Immature natural killer cell (primary cell): ENCODE data around the gene EVL. TPM values are rescaled to one million over a fixed set of nuclear protein-coding genes. Genes with fewer than 3 reads are reported as not detected.
"Not testable (repeated sequence)": the region's sequence is repeated elsewhere in the genome, so short reads cannot be mapped to it uniquely, and the experiment has no call there.

Source experiments
- DNase-seq, 3 donors: peaks; one replicate each; pipeline ENCODE4 v3.0.0; 2022; ENCODE audit warnings: mixed read lengths in 1 of 3
- H3K27ac Mint-ChIP-seq, 6 donors: one replicate each; pipeline ENCODE4 v1.8.0; 2020; ENCODE audit warnings: mixed read lengths in 6 of 6, mild to moderate bottlenecking in 5 of 6, inconsistent platforms in 4 of 6, moderate library complexity in 3 of 6
- H3K27me3 Mint-ChIP-seq, 3 donors: one replicate each; pipeline ENCODE4 v1.8.0; 2020 to 2021; ENCODE audit warnings: low read depth in 3 of 3, mild to moderate bottlenecking in 3 of 3, mixed read lengths in 3 of 3, moderate library complexity in 3 of 3, inconsistent platforms in 1 of 3
- H3K36me3 Mint-ChIP-seq, 3 donors: one replicate each; pipeline ENCODE4 v1.8.0; 2020; ENCODE audit warnings: mixed read lengths in 3 of 3, inconsistent platforms in 2 of 3, mild to moderate bottlenecking in 2 of 3
- H3K4me1 Mint-ChIP-seq, 2 donors: one replicate each; pipeline ENCODE4 v1.8.0; 2020; ENCODE audit warnings: inconsistent platforms in 2 of 2, mild to moderate bottlenecking in 2 of 2, mixed read lengths in 2 of 2, moderate library complexity in 1 of 2
- H3K4me3 Mint-ChIP-seq, 5 donors: one replicate each; pipeline ENCODE4 v1.8.0; 2020; ENCODE audit warnings: mild to moderate bottlenecking in 5 of 5, mixed read lengths in 5 of 5, inconsistent platforms in 3 of 5, moderate library complexity in 3 of 5
- H3K9me3 Mint-ChIP-seq, 6 donors: one replicate each; pipeline ENCODE4 v1.8.0; 2020; ENCODE audit warnings: mild to moderate bottlenecking in 6 of 6, mixed read lengths in 6 of 6, inconsistent platforms in 4 of 6, moderate library complexity in 3 of 6
- polyA plus RNA-seq, 3 donors: library from polyadenylated mRNA; unstranded; fragments of 300-500 nt; fragmentation: Illumina TruSeq; gene quantifications; one replicate each; pipeline ENCODE4 v1.2.3, GENCODE V29; 2021

Gene EVL
- polyA plus RNA-seq, 3 donors from 2014 or later, result 56.8 to 135 (median 76.3) TPM

DNA sequence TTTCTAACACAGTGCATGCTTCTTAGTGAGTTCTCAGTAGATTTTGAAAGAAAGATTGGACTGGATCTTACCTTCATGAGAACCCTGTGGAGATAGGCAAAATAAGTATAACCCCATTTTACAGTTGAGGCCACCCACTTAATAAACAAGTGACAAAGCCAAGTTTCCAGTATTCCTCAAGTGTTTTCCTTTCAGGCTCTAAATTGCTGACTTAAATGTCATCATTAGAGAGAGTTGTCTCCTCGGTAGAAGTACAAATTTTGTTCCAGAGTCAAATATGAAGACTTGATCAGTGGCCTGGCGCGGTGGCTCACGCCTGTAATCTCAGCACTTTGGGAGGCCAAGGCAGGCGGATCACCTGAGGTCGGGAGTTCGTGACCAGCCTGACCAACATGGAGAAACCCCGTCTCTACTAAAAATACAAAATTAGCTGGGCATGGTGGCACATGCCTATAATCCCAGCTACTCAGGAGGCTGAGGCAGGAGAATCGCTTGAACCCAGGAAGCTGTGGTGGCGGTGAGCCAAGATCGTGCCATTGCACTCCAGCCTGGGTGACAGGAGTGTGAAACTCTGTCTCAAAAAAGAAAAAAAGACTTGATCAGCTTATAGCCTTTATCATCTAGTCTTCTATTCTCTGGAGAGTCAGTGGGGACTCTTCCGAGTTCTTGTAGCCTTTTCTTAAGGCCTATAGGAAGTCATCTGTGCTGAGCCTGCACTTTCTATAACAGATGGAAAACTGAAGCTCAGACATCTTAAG lies 708 bp upstream of the EVL start:
- H3K36me3 Mint-ChIP-seq, result peaks cover 3 to 14% (median 4%) of the 10 kb centered on the region in 3 donors
- H3K27ac Mint-ChIP-seq, result peak overlapping the region; percentile 98 to 100 (median 100)
- peaks cover 91 to 100% of the 10 kb centered on the region in 2 donors for H3K4me1 Mint-ChIP-seq
- peak overlapping the region; percentile 89 to 98 (median 97) for H3K4me3 Mint-ChIP-seq
- H3K9me3 Mint-ChIP-seq, result not testable (repeated sequence)
- DNase-seq, result peak in 2 of 3 donors; percentile 42 to 54
- H3K27me3 Mint-ChIP-seq, result peaks cover 18 to 43% (median 32%) of the 10 kb centered on the region in 3 donors

DNA sequence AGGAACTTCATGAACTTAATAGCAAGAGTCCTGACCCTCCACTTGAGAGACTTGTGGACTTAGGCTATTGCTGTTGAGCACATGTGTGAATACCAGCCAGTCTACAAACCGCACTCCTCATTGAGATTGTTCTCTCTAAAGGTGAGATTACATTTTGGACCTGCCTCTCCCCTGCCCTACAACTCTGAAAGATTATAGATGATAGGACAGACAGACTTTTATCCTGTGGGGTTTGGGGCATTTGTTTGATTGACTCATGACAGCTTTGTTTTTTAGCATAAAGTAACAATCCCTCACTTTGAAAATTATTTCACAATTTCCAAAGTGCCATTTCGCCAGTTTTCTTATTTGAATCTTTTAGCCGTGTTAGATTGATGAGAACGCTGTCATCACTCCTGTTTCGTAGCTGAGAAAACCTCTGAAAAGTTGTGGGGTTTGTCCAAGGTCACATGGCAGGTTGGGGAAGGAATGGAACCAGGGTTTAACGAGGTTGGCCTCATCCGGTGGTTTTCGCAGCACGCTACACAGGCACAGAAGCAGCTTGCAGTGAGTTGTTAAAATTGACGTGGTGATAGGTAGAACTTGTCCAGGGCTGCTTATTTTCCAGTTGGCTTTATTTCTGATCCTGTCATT lies 836 bp downstream of the EVL start:
- H3K36me3 Mint-ChIP-seq, result peaks cover 5 to 22% (median 13%) of the 10 kb centered on the region in 3 donors
- DNase-seq, result peak; percentile 92 to 94 (median 93)
- H3K4me3 Mint-ChIP-seq, result peak overlapping the region; percentile 89 to 98 (median 97)
- no peaks in the 10 kb centered on the region for H3K9me3 Mint-ChIP-seq
- peak overlapping the region; percentile 98 to 100 (median 100) for H3K27ac Mint-ChIP-seq
- H3K4me1 Mint-ChIP-seq, result peaks cover 94 to 100% of the 10 kb centered on the region in 2 donors
- H3K27me3 Mint-ChIP-seq, result peaks cover 20 to 47% (median 32%) of the 10 kb centered on the region in 3 donors

DNA sequence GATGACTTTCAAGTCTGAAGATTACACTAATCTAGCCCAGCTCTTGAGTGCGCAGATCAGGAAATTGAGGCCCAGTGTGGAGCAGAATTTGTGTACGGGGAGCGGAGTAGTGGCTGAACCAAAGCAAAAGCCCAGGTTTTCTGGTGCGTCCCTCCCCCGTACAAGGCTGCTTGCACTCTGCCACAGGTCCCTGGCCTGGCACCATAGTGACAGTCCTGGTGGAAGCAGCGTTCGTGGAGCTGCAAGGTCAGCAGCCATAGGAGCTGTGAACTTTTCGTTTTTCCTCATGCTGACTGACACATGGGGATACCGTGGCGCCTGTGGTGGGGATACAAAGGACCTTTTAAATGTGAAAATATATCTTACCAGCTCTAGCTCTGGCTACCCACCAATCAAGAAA lies 1.7 kb downstream of the EVL start:
- H3K4me1 Mint-ChIP-seq, result peaks cover 95 to 100% of the 10 kb centered on the region in 2 donors
- peaks cover 20 to 52% (median 32%) of the 10 kb centered on the region in 3 donors for H3K27me3 Mint-ChIP-seq
- no peaks in the 10 kb centered on the region for H3K9me3 Mint-ChIP-seq
- H3K4me3 Mint-ChIP-seq, result peak overlapping the region; percentile 89 to 98 (median 97)
- peak in 2 of 3 donors; percentile 26 to 34 for DNase-seq
- H3K36me3 Mint-ChIP-seq, result peaks cover 5 to 27% (median 13%) of the 10 kb centered on the region in 3 donors
- H3K27ac Mint-ChIP-seq, result peak overlapping the region; percentile 98 to 100 (median 100)

DNA sequence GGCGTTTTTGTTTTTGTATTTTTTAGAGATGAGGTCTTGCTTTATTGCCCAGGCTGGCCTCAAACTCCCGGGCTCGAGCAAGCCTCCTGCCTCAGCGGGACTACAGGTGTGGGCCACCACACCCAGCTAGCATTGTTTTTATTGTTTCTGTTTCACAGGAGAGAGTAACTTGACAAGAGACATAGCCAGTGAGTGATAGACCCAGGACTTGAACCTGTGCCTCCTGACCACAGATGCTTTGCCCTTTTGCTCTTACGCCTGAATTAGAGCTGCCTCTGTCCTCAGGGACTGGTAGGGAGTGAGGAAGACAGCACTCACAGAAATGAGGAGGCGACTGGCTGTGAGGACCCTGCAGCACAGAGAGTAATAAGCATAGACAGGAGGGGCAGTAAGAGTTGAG lies 2.3 kb downstream of the EVL start:
- Mint-ChIP-seq H3K27ac (peak overlapping the region; percentile 98 to 100 (median 100)), H3K4me1 (peaks cover 94 to 100% of the 10 kb centered on the region in 2 donors), H3K27me3 (peaks cover 20 to 52% (median 32%) of the 10 kb centered on the region in 3 donors), H3K36me3 (peaks cover 6 to 28% (median 14%) of the 10 kb centered on the region in 3 donors), H3K9me3 (no peaks in the 10 kb centered on the region), H3K4me3 (peak overlapping the region; percentile 89 to 98 (median 97))
- peak in 1 of 3 donors; percentile 39 for DNase-seq

DNA sequence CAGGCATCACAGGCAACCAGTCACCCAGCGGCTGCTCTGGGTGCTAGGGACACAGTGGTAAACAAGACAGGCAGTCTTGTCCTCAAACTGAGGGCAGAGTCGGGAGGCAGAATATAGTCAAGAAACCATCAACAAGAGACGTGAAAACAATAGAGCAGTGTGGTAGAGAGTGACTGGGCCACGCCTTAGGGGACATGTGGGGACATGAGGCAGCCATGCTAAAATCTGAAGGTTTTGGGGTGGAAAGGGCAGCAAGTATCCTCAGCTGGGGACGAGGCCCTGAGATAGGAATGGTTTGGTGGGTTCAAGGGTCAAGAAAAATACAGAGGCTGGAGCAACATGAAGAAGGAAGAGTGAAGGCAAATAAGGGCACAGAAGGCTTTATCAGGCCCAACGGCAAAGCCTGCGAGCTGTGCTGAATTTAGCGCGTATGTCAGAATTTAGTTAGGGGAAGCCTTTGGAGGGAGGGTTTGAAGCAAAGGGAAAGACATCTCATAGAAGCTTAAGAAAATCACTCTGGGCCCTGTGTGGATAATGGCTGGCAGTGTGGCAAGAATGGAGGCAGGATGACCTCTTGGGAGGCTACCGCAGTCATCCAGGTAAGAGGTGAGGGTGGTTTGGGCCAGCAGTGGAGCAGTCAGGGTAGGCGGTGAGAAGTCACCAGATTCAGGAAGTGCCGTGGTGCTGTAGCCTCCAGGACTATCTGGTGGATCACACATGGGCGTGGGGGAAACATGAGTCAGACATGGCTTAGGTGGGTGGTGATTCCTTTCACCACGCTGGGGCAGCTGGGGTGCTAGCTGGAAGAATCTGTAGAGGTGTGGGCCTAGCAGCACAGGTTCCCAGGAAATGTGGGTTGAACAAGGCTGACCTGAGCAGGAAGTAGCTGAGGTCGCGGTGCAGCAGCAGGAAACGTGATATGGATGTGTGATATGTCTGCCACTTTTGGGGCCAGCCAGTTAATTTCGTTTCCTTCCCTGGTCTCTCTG lies 3.0 kb downstream of the EVL start:
- peaks cover 94 to 100% of the 10 kb centered on the region in 2 donors for H3K4me1 Mint-ChIP-seq
- peaks cover 20 to 58% (median 32%) of the 10 kb centered on the region in 3 donors for H3K27me3 Mint-ChIP-seq
- H3K4me3 Mint-ChIP-seq, result peak overlapping the region; percentile 89 to 98 (median 97)
- H3K9me3 Mint-ChIP-seq, result no peaks in the 10 kb centered on the region
- peak; percentile 96 to 97 (median 97) for DNase-seq
- peaks cover 14 to 36% (median 22%) of the 10 kb centered on the region in 3 donors for H3K36me3 Mint-ChIP-seq
- H3K27ac Mint-ChIP-seq, result peak overlapping the region; percentile 98 to 100 (median 100)

DNA sequence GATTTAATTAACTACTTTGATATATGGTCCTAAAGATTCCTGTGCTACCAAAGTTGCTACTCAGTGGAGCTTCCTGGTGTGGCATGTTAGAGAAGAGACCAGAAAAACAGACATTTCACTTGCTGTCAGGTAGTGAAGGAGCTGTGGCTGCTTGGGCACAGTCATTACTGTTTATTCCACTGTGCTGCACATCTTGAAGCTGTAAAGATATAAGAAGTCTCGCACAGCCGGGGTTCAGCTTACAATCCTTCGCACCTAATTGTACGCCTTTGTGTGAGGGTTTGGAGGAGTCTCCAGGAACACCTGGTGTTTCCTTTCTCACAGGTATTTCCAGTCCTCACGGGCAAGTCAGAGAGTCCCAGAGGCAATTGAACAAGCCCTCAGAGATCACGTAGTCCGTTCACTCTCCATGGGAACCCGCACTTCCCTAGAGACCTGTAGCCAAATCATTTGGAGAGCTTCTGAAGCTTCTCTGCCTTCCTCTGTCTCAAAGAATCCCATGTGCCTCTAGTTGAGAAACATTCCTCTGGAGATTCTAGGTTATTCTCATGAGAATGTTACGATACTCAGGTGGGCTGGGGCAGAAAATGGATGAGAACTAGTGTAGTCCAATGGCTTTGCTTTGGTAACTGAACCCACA lies 4.1 kb downstream of the EVL start:
- Mint-ChIP-seq H3K27me3 (peaks cover 20 to 58% (median 32%) of the 10 kb centered on the region in 3 donors), H3K27ac (peak overlapping the region; percentile 98 to 100 (median 100)), H3K36me3 (peaks cover 20 to 44% (median 30%) of the 10 kb centered on the region in 3 donors), H3K9me3 (no peaks in the 10 kb centered on the region), H3K4me1 (peaks cover 94 to 100% of the 10 kb centered on the region in 2 donors), H3K4me3 (peak overlapping the region; percentile 89 to 98 (median 97))
- peak in 1 of 3 donors; percentile 33 for DNase-seq

DNA sequence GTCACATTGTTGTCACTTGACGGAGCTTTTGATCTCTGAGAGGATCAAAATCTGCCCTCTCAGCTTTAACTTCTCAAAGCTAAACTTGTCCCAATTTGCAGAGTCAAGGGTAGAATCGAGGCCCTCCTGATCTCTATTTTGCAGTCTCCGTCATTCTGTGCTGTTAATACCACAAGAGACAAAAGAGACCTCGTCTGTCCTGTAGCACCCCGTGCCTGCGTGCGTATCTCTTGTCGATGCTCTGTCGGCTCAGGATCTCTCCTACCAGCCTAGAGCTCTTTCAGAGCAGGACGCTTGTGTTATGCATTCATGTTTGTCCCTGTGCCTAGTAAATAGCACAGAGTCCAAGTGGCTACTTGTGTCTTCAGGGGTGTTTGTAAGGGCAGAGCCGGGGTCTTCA lies 5.1 kb downstream of the EVL start:
- Mint-ChIP-seq H3K9me3 (no peaks in the 10 kb centered on the region), H3K4me3 (peak overlapping the region; percentile 89 to 98 (median 97)), H3K36me3 (peaks cover 27 to 54% (median 33%) of the 10 kb centered on the region in 3 donors), H3K4me1 (peaks cover 94 to 100% of the 10 kb centered on the region in 2 donors), H3K27me3 (peaks cover 20 to 59% (median 30%) of the 10 kb centered on the region in 3 donors), H3K27ac (peak overlapping the region; percentile 98 to 100 (median 100))
- peak; percentile 64 to 74 (median 70) for DNase-seq

DNA sequence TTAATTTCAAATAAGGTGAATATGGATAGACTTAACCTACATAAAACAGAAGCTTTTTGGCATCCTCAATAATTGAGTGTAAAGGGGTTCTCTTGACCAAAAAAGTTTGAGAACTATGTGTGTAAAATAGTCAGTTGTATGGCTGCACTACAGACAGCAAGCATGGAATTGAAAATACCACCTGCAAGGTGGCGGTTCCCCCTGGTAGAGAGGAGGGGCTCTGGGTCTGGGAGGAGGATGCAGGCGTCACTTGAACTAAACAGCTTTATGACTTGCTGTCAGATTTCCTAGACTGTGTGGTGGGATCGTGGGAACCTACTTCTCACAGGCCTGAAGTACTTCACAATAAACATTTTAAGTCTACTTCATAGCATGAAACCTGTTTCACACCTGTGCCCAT lies 6.3 kb downstream of the EVL start:
- Mint-ChIP-seq H3K27ac (peak overlapping the region; percentile 98 to 100 (median 100)), H3K36me3 (peaks cover 27 to 62% (median 38%) of the 10 kb centered on the region in 3 donors)

DNA sequence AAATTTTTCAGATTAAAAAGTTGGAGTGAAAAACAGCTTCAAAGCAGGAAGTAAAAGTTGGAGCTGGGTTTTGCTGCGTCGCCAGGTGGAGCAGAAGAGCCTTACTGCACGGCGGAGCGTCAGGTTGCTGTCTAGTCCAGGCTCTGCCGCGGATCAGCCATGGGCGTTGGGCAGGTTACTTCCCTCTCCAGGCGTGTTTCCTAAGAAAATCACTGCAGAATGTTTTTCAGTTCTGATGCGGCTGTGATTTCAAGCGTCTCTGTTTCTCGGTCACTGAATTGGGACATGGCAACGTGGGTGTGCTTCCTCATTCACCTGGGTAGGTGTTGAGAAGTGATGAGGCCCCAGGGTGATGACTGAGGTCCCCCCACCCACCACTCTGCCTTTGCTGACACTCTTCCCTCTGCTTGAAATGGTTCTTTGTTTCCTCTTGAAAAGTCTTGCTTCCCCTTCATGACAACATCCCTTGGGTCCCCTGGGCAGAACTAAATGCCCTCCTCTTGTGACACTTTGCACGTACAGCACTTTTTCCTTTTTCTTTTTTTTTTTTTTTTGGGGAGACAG lies 7.6 kb downstream of the EVL start:
- H3K27ac Mint-ChIP-seq, result peak overlapping the region; percentile 98 to 100 (median 100)
- peaks cover 10 to 36% (median 14%) of the 10 kb centered on the region in 3 donors for H3K27me3 Mint-ChIP-seq
- DNase-seq, result peak; percentile 54 to 61 (median 59)
- no peaks in the 10 kb centered on the region for H3K9me3 Mint-ChIP-seq
- peak overlapping the region; percentile 85 to 98 (median 89) for H3K4me3 Mint-ChIP-seq
- peaks cover 99 to 100% of the 10 kb centered on the region in 2 donors for H3K4me1 Mint-ChIP-seq
- peaks cover 36 to 65% (median 44%) of the 10 kb centered on the region in 3 donors for H3K36me3 Mint-ChIP-seq

More for the DNA sequence above, 6.3 kb downstream of the EVL start:
- DNase-seq, result peak in 2 of 3 donors; percentile 30 to 36
- H3K27me3 Mint-ChIP-seq, result peaks cover 12 to 49% (median 17%) of the 10 kb centered on the region in 3 donors
- peak overlapping the region; percentile 85 to 98 (median 97) for H3K4me3 Mint-ChIP-seq
- H3K4me1 Mint-ChIP-seq, result peaks cover 96 to 100% of the 10 kb centered on the region in 2 donors
- no peaks in the 10 kb centered on the region for H3K9me3 Mint-ChIP-seq

DNA sequence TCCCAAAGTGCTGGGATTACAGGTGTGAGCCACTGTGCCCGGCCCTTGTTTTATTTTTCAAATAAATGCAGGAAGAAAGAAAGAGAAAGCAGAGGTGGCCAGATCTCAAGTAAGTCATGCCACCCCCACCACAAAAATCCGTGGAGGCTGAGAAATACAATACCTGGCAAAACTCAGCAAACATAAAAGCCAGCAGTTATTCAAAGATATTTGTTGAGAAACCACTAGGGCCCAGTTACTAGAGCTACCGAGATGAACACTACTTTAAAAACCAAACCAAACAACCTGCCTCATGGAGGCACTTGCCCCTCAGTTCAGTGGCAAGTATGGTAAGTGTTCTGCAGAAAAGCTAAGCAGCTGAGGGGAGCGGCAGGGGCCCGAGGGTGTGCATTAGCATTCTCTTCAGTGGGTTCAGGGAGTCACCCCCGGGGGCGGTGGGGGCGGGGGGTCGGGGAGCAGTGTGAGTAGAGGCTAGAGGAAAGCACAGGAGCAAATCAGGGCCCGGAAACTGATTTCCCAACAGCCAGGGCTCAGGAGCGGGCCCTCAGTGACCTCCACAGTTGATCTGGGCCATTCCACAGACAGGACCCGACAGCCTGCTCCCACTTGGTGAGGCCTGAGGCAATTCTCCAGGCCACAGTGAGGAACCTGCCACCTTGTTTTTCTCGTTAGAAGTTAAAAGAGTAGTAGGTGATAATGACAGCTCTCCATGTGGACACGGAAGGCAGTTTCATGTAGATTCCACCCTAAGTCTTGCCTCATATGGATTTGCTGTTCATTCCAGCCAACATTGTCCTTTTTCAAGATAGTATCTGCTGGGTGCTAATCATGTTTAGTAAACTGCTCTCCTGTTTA lies 8.6 kb downstream of the EVL start:
- peaks cover 36 to 66% (median 42%) of the 10 kb centered on the region in 3 donors for H3K36me3 Mint-ChIP-seq
- no peaks in the 10 kb centered on the region for H3K9me3 Mint-ChIP-seq
- H3K27ac Mint-ChIP-seq, result peak overlapping the region; percentile 98 to 100 (median 100)
- no peak for DNase-seq
- peaks cover 3 to 33% (median 5%) of the 10 kb centered on the region in 3 donors for H3K27me3 Mint-ChIP-seq
- H3K4me1 Mint-ChIP-seq, result peaks cover 99 to 100% of the 10 kb centered on the region in 2 donors
- H3K4me3 Mint-ChIP-seq, result peak overlapping the region; percentile 85 to 98 (median 89)

DNA sequence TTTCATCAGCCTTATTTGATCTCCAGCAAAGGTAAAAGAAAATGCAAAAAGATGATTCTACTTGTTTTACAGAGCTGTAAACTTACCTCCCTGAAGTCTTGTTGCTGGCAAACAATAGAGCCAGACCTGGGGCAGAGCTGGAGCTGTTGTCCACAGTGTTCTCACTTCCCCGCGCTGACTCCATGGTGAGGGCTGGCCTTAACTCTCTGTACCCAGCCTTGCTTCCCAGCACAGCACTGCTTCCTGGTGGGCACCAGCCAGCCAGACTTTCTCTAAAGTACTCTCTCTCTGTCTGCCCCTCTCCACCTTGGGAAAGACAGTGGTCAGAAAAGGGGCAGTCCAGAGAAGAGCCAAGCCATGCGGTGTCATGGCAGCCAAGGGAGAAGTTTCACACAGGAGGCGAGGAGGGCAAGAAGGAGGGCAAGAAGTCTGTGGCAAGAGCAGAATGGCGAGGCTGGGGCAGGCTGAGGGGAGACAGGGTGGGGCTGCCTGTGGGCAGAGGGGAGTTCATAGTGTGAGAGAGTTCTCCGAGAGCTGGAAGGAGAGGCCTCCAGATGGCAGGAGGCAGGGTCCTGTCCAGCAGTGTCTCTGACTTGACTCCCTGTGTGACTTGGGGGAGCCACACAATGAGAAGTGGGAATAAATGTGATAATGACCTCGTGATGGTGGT lies 9.3 kb downstream of the EVL start:
- H3K27me3 Mint-ChIP-seq, result peaks cover 0 to 32% (median 3%) of the 10 kb centered on the region in 3 donors
- H3K4me1 Mint-ChIP-seq, result peaks cover 99 to 100% of the 10 kb centered on the region in 2 donors
- no peaks in the 10 kb centered on the region for H3K9me3 Mint-ChIP-seq
- H3K27ac Mint-ChIP-seq, result peak overlapping the region; percentile 96 to 100 (median 98)
- peak overlapping the region; percentile 76 to 98 (median 89) for H3K4me3 Mint-ChIP-seq
- peak; percentile 46 to 48 (median 46) for DNase-seq
- H3K36me3 Mint-ChIP-seq, result peaks cover 39 to 65% (median 42%) of the 10 kb centered on the region in 3 donors
